Gastroesophageal sphincter (tissue), 4 donors: Measurements from ENCODE around the gene CIROP. TPM values are rescaled to one million over a fixed set of nuclear protein-coding genes. Genes with fewer than 3 reads are reported as not detected.
A peak's percentile ranks its signal among the peaks of the same experiment; 100 is the strongest.

Source experiments
- ATAC-seq: fragments of 150-250 bp; one replicate; pipeline ENCODE4 v1.9.1; 2016; ENCODE audit warnings: mild to moderate bottlenecking, moderate library complexity
- H3K27ac ChIP-seq, 4 donors: fragments of 200-600 bp; sonication (generic) in 3 of 4; 1 replicate in 3 of 4; 2 replicates in 1 of 4; pipeline ENCODE4 v1.5.1; 2016 to 2019
- H3K27me3 ChIP-seq: fragments of 200-600 bp; sonication (generic); one replicate; pipeline ENCODE4 v1.5.1; 2019
- H3K36me3 ChIP-seq, 2 donors: fragments of 200-600 bp; sonication (generic); one replicate each; pipeline ENCODE4 v1.5.1; 2019; ENCODE audit warnings: control low read depth in 1 of 2
- H3K4me1 ChIP-seq, 3 donors: fragments of 200-600 bp; sonication (generic); 1 replicate in 2 of 3; 2 replicates in 1 of 3; pipeline ENCODE4 v1.5.1; 2016 to 2019; ENCODE audit warnings: control low read depth in 2 of 3
- H3K4me3 ChIP-seq, 2 donors: fragments of 200-600 bp; sonication (generic); one replicate each; pipeline ENCODE4 v1.5.1; 2019; ENCODE audit warnings: mild to moderate bottlenecking in 1 of 2, moderate library complexity in 1 of 2
- H3K9me3 ChIP-seq, 3 donors: fragments of 200-600 bp; sonication (generic); one replicate each; pipeline ENCODE4 v1.5.1; 2017 to 2019; ENCODE audit warnings: control low read depth in 2 of 3
- EP300 ChIP-seq: sonication (generic); formaldehyde crosslinking; IDR thresholded peaks from one replicate; pipeline ENCODE4 v1.6.1; 2017; ENCODE audit warnings: antibody characterized with exemption, mild to moderate bottlenecking
- POLR2A ChIP-seq, 2 donors: fragments of 450-650 bp; IDR thresholded peaks; one replicate each; pipeline ENCODE4 v1.6.1; 2017; ENCODE audit warnings: antibody characterized with exemption in 2 of 2, mild to moderate bottlenecking in 2 of 2, moderate library complexity in 1 of 2
- POLR2AphosphoS5 ChIP-seq: sonication (generic); formaldehyde crosslinking; IDR thresholded peaks from one replicate; pipeline ENCODE4 v1.6.1; 2017; ENCODE audit warnings: antibody characterized with exemption
- WGBS, 2 donors: methylation state at CpG; one replicate each; pipeline ENCODE4 v1.1.5; 2018; ENCODE audit warnings: low coverage in 1 of 2; 5-methylcytosine and 5-hydroxymethylcytosine counted together
- total RNA-seq, 4 donors: library from RNA; depleted of rRNA; stranded (reverse); fragments of >200 nt; gene quantifications; one replicate each; pipeline ENCODE4 v1.1.0, GENCODE V29; 2016
- TF ChIP-seq, protein P1 (sequence below), 4 experiments: fragments of 200-600 bp in 2 of 4; fragments of 450-650 bp in 2 of 4; sonication (generic) in 1 of 4; IDR thresholded peaks; one replicate each; pipeline ENCODE4 v1.5.1; 2017 to 2019; ENCODE audit warnings: antibody characterized with exemption in 4 of 4, mild to moderate bottlenecking in 2 of 4, moderate library complexity in 2 of 4

CIROP gene
- total RNA-seq, 4 donors from 2014 or later, result 0.13 to 0.31 TPM; not detected in 2

DNA sequence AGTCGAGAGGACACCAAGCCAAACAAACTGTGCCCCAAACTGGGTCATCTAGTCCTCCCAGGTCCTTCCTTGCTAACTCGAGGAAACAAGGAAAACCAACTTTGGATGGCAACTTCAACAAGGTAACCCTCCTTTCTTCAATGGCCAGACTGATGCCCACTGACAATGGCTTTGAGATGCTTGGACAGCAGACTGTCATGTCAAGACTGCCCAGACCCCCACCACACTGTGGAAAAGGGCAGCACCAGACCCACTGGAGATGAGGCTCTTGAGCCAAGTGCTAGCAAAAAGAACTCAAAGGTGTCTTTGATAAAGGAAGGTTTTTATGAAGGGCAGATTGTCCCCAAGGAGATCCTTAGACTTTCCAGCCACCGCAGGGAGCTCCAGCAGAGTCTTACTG, 38.4 kb downstream of the CIROP start:
- Histone ChIP-seq H3K9me3 (no peaks in the 10 kb centered on the region), H3K27me3 (no peaks in the 10 kb centered on the region), H3K4me3 (no peak overlapping the region), H3K36me3 (peaks cover 0 to 80% of the 10 kb centered on the region in 2 donors), H3K4me1 (peaks cover 4 to 53% (median 17%) of the 10 kb centered on the region in 3 donors), H3K27ac (peak overlapping the region in 2 of 4 donors; percentile 6 to 14)
- TF ChIP-seq POLR2AphosphoS5, result no peak
- TF ChIP-seq, protein P1, sequence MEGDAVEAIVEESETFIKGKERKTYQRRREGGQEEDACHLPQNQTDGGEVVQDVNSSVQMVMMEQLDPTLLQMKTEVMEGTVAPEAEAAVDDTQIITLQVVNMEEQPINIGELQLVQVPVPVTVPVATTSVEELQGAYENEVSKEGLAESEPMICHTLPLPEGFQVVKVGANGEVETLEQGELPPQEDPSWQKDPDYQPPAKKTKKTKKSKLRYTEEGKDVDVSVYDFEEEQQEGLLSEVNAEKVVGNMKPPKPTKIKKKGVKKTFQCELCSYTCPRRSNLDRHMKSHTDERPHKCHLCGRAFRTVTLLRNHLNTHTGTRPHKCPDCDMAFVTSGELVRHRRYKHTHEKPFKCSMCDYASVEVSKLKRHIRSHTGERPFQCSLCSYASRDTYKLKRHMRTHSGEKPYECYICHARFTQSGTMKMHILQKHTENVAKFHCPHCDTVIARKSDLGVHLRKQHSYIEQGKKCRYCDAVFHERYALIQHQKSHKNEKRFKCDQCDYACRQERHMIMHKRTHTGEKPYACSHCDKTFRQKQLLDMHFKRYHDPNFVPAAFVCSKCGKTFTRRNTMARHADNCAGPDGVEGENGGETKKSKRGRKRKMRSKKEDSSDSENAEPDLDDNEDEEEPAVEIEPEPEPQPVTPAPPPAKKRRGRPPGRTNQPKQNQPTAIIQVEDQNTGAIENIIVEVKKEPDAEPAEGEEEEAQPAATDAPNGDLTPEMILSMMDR (IDR thresholded peaks at IDR 0.05), result no peak
- no peak for TF ChIP-seq POLR2A (IDR thresholded peaks at IDR 0.05)
- TF ChIP-seq EP300, result no peak
- 75 to 79% methylated on average over 2 to 3 of the region's 3 CpGs for WGBS, 2 donors
- no peak for ATAC-seq

DNA sequence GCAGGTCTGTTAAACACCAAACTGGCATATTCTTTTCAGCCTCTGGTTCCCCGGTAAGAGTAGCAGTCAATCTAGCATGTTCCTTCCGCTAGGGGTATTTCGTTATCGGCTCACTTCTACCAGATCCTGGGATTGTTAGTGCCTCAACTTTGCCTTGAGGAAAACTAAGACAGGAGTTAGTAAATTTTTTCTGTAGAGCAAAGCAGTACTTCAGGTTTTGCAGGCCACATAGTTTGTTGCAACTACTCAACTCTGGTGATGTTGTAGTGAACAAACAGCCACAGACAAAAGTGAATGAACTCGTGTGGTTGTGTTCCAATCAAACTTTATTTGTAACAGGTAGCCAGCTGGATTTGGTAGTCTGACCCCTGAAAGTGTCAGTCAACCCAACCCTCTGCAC, 41.2 kb downstream of the CIROP start:
- Histone ChIP-seq H3K27me3 (no peaks in the 10 kb centered on the region), H3K9me3 (no peaks in the 10 kb centered on the region), H3K36me3 (peaks cover 0 to 99% of the 10 kb centered on the region in 2 donors), H3K27ac (no peak overlapping the region), H3K4me1 (peaks cover 0 to 28% (median 8%) of the 10 kb centered on the region in 3 donors), H3K4me3 (no peak overlapping the region)
- TF ChIP-seq, protein P1 (IDR thresholded peaks at IDR 0.05), result no peak
- no peak for TF ChIP-seq POLR2AphosphoS5
- TF ChIP-seq POLR2A (IDR thresholded peaks at IDR 0.05), result no peak
- no peak for TF ChIP-seq EP300
- WGBS, 2 donors, result 89 to 91% methylated on average over 4 to 5 of the region's 5 CpGs
- no peak for ATAC-seq

DNA sequence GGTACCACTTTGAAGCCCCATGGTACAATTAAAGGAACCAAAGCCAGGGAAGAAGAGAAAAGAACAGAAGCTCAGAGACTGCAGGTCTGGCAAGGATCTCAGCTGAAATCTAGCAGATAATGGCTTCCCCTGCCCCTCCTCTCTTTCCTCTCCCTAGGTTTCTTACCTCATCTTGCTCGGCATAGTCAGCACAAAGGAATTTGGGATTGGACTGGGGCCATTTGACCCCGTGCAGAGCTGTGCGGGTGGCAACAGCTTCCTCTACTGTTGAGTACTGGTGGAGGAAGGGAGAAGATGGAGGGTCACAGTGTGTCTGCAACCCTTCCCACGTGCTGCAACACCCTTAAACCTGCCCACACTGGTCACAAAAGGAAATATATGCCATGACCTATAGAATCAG, 42.8 kb downstream of the CIROP start:
- ATAC-seq, result peak; percentile 68
- peak overlapping the region; percentile 26 to 72 (median 40) for H3K27ac ChIP-seq
- no peaks in the 10 kb centered on the region for H3K27me3 ChIP-seq
- peaks cover 0 to 25% (median 4%) of the 10 kb centered on the region in 3 donors for H3K4me1 ChIP-seq
- 32% methylated on average over 3 of the region's 4 CpGs; no CpG with 5 or more reads in 1 of the 2 donors for WGBS, 2 donors
- peak; percentile 73 for TF ChIP-seq POLR2AphosphoS5
- TF ChIP-seq POLR2A (IDR thresholded peaks at IDR 0.05), result no peak
- H3K4me3 ChIP-seq, result no peak overlapping the region
- H3K36me3 ChIP-seq, result peaks cover 0 to 84% of the 10 kb centered on the region in 2 donors
- no peaks in the 10 kb centered on the region for H3K9me3 ChIP-seq

DNA sequence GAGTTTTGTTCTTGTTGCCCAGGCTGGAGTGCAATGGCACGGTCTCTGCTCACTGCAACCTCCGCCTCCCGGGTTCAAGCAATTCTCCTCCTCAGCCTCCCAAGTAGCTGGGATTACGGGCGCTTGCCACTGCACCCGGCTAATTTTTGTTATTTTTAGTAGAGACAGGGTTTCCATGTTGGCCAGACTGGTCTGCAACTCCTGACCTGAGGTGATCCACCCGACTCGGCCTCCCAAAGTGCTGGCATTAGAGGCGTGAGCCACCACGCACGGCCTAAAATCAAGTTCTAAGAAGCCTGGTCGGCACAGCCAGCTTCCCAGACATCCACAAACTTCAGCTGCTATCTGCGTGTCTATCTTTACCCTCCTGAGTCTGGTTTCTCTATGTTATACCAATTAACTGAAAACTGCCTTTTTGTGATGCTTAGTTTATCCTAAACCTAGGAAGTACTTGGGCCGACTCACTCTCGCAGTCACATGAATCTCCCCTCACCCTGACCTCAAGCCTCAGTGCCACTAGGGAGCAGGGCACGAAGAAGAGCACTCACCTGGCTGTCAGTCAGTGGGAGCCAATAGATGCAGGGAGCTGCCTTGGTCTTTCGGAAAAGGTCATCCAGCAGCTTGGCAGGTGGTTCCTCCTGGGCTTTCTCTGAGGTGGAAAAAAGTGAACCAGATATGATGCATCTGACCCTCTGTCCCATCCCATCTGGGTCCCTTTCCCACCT, 44.1 kb downstream of the CIROP start:
- Histone ChIP-seq H3K27ac (peak overlapping the region in 3 of 4 donors; percentile 32 to 72 (median 61)), H3K4me1 (peaks cover 0 to 38% (median 13%) of the 10 kb centered on the region in 3 donors), H3K27me3 (no peaks in the 10 kb centered on the region), H3K9me3 (no peaks in the 10 kb centered on the region), H3K36me3 (peaks cover 0 to 71% of the 10 kb centered on the region in 2 donors), H3K4me3 (no peak overlapping the region)
- 81 to 88% methylated on average over 9 to 16 of the region's 17 CpGs for WGBS, 2 donors
- no peak for ATAC-seq
- TF ChIP-seq, protein P1 (IDR thresholded peaks at IDR 0.05), result no peak
- TF ChIP-seq EP300, result no peak
- no peak for TF ChIP-seq POLR2A (IDR thresholded peaks at IDR 0.05)
- TF ChIP-seq POLR2AphosphoS5, result no peak

DNA sequence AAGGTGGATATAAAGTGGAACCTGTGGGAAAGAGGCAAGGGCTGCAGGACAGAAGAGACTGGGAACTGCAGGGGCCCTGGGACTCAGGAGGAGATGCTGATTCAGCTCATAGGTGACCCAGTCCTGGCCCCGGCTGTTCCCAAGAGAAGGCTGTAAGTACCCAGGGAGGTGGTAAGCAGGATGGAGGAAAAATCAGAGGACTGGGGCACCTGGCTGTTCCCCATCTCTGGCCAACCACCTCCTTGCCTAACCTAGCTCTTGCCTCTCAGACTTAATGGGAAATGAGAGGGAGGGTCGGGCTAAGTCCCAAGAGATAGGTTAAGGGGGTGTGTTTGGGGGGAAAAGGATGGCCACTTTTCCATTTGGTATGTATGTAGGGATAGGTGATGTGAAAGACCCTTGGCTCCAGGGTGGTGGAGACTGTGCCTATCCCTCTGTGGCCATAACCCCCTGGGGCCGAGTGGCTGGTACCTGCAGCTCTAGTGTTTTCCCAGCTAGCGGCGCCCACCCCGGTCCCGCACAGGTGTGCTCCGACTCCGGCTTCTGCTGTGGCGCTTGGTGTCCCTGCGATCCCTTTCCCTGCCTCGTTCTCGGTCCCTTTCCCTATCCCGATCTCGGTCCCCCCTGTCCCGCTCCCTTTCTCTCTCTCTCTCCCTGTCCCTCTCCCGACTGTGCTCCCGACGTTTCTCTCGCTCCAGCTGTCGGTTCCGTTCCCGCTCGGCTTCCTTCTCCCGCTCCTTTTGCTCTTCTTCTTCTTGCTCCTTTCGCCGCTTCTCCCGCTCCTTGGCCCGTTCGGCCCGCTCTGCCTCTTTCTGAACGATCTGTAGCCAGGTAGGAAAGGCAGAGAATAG, 45.9 kb downstream of the CIROP start:
- Histone ChIP-seq H3K36me3 (peaks cover 0 to 53% of the 10 kb centered on the region in 2 donors), H3K4me3 (no peak overlapping the region), H3K4me1 (peaks cover 0 to 41% (median 14%) of the 10 kb centered on the region in 3 donors), H3K27ac (peak overlapping the region in 1 of 4 donors; percentile 81), H3K27me3 (no peaks in the 10 kb centered on the region), H3K9me3 (no peaks in the 10 kb centered on the region)
- 84% methylated on average over 11 to 30 of the region's 32 CpGs for WGBS, 2 donors
- TF ChIP-seq POLR2A (IDR thresholded peaks at IDR 0.05) (no peak), EP300 (no peak), POLR2AphosphoS5 (no peak)
- TF ChIP-seq, protein P1 (IDR thresholded peaks at IDR 0.05), result no peak
- ATAC-seq, result no peak
